D721Med (cell line): ENCODE data around the gene PHF11.

Experiments
- DNase-seq: peaks from one replicate; pipeline ENCODE4 v3.0.0; 2011; ENCODE audit warnings: low spot score; ENCODE audit not compliant: insufficient read length
- FAIRE-seq: peaks from 2 replicates; lab custom pipeline; 2011; peaks lifted over from hg19 to GRCh38; lab: Jason Lieb, UNC
- TF ChIP-seq, protein P1 (sequence below): IDR thresholded peaks from 2 replicates; pipeline ENCODE4 v1.5.1; 2012; ENCODE audit warnings: mild to moderate bottlenecking, control low read depth; ENCODE audit not compliant: insufficient read depth; ENCODE audit errors: missing control alignments

The PHF11 gene

DNA sequence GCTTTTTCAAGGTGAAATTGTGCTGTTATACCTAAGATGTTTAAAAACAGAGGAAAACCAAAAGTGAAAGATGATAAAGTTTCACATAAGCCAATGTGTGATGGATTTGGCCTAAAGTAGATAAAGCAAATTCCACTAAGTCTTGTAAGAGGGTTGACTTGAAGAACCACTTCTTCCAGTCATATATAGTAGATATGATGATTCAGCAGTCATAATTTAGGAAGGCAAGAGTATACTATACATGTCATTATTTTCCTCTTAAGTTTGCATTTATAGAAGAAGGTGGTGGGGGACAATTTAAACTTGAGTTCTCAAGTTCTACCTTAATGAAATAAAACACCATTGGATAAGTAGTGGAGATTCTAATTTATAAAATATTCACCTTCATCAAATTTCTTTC is 37.3 kb downstream of the PHF11 start:
- no peak for DNase-seq
- FAIRE-seq = no peak

DNA sequence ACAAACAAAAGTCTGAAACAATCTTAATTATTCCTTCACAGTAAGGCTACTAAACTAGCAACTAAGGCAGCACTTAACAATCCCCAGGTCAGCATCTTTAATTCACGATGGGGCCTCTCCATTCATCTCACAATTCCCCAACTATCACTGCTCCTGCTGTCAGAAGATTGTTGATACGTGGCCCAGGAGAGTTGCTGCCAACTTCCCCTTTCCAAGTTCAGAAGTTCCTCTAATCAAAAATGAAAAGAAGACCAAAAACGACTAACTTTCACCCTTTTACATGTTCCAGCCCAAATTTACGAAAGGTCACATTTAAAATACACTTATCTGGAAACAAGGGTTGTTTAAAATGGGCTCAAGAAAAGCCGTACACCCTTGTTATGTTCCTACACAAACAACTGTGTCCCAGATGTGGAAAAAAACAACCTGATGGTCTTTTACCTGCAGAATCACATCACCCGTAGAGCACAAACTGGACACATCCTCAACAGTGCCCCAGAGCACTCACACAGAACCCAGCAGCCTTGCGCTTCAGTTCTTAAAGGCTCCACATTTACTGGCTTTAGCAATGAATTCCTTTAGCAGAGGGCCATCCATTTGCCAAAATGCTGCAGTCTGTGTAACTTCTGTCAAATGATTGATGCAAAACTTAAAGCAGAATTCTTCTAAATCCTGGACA is 38.0 kb downstream of the PHF11 start:
- DNase-seq = no peak
- TF ChIP-seq, protein P1, sequence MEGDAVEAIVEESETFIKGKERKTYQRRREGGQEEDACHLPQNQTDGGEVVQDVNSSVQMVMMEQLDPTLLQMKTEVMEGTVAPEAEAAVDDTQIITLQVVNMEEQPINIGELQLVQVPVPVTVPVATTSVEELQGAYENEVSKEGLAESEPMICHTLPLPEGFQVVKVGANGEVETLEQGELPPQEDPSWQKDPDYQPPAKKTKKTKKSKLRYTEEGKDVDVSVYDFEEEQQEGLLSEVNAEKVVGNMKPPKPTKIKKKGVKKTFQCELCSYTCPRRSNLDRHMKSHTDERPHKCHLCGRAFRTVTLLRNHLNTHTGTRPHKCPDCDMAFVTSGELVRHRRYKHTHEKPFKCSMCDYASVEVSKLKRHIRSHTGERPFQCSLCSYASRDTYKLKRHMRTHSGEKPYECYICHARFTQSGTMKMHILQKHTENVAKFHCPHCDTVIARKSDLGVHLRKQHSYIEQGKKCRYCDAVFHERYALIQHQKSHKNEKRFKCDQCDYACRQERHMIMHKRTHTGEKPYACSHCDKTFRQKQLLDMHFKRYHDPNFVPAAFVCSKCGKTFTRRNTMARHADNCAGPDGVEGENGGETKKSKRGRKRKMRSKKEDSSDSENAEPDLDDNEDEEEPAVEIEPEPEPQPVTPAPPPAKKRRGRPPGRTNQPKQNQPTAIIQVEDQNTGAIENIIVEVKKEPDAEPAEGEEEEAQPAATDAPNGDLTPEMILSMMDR = no peak
- no peak for FAIRE-seq

More for the DNA sequence above, 37.3 kb downstream of the PHF11 start:
- TF ChIP-seq, protein P1 = no peak

DNA sequence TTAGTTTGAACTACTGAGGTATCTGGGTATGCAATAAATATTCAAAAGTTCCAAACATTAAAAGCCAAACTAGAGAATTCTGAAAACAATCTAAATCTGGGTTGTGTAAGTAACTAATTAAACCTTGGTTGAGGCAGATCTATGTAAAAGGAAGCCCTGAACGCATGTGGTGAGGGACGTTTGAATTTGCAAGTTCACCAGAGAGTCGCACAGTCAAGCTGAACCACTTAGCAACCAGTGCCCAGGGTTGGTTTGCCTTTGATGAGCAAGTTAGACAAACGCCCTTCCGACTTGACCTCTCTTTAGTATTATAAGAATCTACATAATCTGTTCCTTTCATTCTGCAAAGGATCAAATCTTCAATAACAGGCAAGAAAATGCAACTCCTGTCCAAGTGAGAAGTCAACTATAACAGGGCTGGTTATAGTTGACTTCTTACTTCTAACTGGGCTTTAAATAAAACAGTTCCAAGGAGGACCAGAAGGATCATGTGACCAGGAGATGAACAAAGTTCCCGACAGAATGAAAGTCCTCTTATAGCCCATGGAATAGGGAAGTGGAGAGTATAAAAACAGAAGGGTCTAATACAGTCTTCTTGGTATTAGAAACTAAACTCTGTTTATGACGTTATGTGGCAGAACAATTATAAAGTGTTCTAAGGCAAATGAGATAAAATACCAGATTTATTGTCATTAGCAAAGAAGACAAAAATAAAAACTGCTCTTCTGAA is 40.6 kb downstream of the PHF11 start:
- FAIRE-seq = no peak

DNA sequence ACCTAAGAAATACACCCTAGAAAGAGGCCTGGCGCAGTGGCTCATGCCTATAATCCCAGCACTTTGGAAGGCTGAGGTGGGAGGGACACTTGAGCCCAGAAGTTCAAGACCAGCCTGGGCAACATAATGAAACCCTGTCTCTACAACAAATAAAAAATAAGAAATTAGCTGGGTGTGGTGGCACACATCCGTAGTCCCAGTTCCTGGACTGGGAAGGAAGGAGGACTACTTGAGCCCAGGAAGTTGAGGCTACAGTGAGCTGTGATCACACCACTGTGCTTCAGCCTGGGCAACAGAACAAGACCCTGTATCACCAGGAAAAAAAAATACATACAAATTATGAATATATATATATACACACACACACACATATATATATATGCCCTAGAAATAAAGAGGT is 42.7 kb downstream of the PHF11 start:
- TF ChIP-seq, protein P1 = no peak
- DNase-seq = no peak
- FAIRE-seq = no peak

More for the DNA sequence above, 40.6 kb downstream of the PHF11 start:
- DNase-seq = no peak
- TF ChIP-seq, protein P1 = no peak

DNA sequence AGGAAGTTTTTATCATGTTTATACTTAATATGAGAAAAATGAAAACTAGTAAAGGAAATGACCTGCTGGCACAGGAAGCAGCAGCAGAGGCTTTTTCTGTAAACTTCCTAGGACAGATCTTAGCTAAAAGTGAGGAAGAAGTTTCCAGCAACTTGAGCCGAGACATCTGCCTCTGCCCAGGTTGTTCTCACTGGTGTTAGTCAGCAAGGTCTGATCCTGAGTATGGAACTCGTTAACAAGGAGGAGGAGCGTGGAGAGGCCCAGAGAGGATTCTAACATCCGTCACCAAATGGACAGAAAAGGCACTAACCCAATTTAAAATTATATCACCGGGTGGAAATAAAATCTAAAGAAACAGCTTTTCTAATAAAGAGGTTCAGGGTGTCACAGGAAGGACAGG is 43.6 kb downstream of the PHF11 start:
- TF ChIP-seq, protein P1 = no peak
- FAIRE-seq = no peak
- DNase-seq = no peak

DNA sequence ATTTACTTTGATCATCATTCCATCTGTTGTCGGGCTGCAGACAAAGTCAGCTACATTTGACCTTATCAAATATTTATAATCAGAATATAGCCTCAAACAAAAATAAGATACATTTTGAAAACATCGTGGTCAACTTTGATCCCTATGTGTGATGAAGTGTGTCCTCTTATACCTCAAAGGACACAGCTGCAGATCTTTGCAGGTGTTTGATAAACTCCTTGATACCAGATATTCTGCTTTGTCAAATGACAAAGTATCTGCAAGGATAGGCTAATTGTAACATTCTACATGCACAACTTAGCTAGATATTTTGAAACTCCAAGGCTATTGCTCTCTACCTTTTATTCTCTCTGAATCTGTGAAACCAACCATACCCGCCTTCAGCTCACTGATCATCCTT is 44.0 kb downstream of the PHF11 start:
- TF ChIP-seq, protein P1 = no peak
- no peak for DNase-seq
- no peak for FAIRE-seq

DNA sequence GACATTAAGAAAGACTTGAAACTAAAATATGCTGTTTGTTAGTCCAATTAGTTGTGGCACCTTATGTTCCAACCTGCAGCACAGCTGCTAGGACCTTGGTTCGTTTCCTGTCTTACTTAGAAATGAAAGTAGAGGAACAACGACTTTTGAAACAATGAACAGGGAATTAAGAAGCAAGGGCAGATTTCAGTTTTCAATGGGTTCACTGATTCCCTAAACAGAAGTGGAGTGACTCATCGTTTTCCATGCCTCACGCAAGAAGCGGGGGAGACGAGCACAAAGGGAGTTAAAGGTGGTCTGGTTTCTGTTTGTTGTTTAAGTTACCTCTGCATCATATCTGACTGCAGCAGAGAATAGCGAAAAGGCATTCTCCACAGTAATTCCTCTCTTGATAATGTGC is 44.8 kb downstream of the PHF11 start:
- FAIRE-seq (no peak), DNase-seq (no peak)
- TF ChIP-seq, protein P1 = no peak
